ENCODE results near the gene DLST. TPM values are rescaled to one million over a fixed set of nuclear protein-coding genes. Genes with fewer than 3 reads are reported as not detected.

The DLST gene
- total RNA-seq, 1 donor from 2014 or later, result 55.4 TPM

DNA sequence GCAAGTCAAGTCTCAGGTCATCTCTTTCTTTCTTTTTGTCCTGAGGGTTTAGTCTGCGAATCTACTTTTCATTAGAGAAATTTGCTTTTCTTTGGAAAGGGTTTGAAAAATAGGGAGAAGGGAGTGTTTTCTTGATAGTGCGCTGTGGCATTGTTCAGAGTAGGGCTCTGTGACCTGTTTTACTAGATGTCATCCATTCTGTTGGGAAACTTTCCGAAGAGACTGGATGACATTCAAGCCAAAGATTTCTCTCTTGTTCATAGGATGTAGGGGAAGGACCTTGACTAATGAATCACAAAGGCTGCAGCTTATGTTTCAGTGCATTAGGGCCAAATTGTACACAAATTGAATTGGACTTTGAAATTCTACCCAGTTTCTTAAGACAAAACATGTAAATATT, 14.7 kb downstream of the DLST start:
- DNase-seq (ENCODE audit: low spot score), result no peak

DNA sequence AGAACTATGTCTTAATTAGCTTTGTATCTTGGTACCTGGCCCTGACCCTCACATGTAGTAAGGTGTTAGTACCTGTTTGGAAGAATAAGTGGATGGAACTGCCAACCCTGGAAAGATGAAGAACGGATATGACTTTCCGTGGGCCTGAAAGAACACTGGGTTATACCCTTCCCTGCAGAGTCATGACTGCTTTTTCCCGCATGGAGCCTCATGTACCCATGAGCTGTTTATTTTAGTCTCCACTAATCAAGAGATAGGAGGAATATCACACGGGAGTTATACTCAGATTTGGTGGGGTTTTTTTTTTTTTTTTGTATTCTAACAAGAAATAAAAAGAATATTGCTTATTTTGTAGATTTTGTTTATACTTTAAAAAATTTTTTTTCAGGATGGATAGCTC, 15.9 kb downstream of the DLST start:
- no peak for DNase-seq (ENCODE audit: low spot score)

GRCh38 chr14:74898083-74898482, 16.4 kb downstream of the DLST start:
- DNase-seq (ENCODE audit: low spot score), result no peak

GRCh38 chr14:74898694-74899093, 17.0 kb downstream of the DLST start:
- DNase-seq (ENCODE audit: low spot score), result no peak

DNA sequence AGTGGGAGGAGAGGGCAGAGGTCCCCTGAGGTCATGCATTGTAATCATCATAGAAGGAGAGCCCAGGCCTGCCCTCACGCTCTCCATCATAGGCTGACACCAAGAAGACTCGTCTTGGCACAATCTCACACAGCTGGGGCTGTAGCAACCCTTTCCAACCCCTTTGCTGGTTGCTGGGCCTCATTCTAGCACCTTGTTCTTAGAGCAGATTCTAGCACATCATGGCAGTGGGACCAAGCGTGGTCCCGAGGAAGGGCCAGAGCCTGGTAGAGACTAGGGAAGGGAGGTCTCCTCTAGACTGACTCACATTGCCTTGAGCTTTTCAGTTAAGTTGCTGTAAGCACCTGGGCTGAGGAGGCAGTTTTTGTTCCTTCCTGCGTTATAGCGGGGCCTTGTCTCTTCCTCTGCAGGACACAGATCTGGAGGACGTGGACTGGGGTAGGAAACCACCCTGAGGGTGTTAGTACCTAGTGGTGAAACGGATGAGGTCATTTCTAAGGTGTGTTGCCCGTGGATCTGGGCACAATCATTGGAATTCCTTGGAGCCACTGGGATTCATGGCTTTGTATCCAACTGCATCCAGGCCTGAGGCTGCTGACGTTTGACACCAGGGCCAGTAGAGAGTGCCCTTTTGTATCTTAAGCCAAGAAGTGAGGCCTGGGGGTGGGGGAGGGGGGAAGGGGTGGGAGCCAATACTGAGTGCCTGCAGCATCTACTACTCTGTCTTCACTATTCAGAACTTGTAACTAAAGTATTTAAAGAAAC, 21.4 kb downstream of the DLST start:
- no peak for DNase-seq (ENCODE audit: low spot score)

DNA sequence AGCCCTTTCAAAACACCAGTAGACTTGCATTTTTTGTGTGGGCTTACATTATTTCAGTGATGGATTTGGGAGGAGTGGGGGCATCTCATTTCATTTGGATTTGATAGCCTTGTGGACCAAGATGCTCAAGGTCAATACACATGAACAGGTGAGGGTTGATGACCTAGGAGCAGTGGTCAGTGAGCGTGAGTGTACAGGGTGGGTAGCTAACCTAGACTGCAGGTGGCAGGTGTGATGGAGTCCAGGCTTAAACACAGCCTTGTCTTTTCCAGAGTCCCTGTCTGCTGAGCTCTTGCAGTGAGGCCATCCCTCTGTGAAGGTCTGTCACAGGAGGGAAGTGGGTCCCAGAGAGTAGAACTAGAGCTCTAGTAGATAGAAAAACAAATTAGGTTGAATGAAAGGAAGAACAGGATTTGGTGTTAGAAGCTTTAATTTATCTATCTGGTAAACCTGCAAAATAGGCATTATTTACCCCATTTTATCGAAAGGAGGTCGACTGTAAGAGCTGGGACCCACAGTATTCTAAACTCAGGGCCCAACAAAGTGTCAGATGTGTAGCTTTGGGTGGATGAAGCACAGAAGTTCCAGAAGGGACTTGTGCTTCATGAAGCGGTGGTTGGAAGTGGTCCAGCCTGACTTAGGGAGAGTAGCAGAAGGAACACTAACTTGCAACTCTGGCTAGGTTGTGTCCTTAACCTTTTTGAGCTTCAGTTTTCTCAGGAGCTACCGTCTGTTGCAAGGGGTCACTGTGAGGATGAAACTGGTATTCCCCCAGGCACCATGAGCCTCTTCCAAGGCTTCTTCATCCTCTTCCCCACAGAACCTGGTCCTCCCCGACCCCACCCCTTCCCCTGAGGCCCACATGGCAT, 23.2 kb downstream of the DLST start:
- no peak for DNase-seq (ENCODE audit: low spot score)

- DNase-seq (ENCODE audit: low spot score), result peak; percentile 61
These were observed 24.0 kb downstream of the DLST start for GRCh38 chr14:74905595-74906142.

DNA sequence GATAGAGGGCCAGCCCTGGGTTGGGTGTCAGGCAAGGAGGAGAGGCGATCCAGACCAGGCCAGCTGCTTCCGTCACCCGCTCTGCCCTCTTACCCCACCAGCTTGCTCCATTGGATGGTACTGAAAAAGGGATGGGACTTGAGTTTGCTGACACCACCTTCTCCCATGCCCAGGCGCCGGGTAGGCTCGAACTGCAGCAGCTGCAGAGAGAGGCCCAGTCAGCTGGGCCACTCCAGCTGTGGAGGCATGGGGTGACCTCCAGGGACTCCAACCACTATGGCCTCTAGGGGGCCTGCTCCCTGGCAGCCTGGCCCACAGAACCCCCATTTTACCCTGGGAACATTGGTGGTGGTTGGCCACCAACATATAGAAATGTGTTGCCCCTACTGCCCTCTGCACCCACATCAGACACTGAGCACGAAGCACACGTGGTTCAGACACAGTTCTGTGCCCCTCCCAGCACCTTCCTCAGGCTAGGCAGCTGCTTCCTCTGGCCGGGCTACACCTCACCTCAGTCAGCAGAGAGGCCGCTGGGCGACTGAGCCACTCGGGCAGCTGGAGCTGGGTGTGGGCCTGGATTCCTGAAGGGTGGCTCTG, 25.3 kb downstream of the DLST start:
- DNase-seq (ENCODE audit: low spot score), result no peak

DNA sequence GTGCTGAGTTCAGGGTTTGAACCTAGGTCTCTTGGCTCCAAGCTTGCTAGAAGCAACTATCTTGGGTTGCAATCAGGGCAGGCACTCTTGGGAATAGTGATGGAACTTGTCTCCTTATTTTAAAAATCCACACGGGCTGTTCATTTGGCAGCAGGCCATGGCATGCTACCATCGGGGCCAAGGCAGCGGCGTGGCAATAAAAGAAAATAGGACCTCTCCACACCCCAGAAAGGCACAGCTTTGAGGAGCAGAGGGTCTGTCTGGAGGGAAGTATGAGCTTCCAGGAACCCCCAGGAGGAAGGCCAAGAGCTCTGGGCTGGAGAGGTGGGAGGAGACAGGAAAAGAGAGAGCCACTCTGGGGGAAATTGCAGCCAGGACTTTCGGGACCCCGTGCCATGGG, 26.0 kb downstream of the DLST start:
- DNase-seq (ENCODE audit: low spot score), result no peak

- no peak for DNase-seq (ENCODE audit: low spot score)
These were observed 27.2 kb downstream of the DLST start for GRCh38 chr14:74908861-74909341.

- DNase-seq (ENCODE audit: low spot score), result no peak
These were observed 27.8 kb downstream of the DLST start for GRCh38 chr14:74909501-74909900.

DNA sequence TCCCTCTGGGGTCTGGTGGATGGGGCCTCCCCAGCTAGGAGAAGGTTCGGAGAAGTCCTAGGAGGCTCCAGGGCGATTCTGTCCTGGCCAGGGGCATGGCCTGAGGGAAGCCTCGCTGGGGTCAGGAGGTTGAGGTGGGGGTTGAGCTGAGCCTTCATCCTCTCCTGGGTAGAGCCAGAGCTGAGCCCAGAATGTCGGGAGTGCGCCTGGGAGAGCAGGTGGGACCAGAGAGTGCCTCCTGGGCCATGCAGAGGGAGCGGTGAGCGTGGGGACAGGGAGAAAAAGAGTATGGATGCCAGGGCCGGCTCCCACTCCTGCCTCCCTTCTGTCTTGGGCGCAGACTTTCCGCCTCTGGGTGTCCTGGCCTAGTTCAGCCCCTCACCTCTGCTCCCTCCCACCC, 28.2 kb downstream of the DLST start:
- no peak for DNase-seq (ENCODE audit: low spot score)

DNA sequence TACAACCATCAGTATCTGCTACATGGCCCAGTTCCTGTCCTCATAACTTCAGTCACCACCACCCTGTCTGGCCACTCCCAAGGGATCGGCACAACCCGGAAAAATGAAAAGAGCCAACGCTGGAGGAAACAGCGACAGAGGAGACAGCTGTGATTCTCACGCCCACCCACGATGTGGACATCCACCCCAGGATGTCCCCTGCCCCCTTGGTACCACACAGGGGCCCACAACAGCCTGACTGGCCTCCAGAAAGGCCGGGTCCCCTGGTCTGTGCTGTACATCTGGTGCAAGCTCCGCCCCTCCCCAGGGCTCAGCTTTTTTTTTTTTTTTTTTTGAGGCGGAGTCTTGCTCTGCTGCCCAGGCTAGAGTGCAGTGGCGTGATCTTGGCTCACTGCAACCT, 28.8 kb downstream of the DLST start:
- DNase-seq (ENCODE audit: low spot score), result no peak

DNA sequence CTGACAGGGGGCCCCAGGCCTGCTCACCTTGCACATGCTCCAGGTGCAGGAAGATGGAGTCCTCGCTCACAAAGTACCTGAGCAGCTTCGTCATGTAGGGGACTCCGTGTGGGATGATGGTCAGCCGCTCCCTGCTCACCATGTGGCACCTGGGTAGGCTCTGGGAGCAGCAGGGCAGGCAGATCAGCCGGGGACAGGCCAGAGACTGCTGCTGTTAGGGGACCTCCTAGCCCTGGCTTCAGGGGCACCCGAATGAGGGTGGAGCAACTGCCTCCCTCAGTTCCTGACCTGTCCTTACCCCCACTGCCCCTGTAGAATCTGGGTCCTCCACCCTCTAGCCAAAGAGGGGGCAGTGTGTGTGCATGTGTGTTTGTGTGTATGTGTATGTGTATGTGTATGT, 29.5 kb downstream of the DLST start:
- DNase-seq (ENCODE audit: low spot score), result no peak

- DNase-seq (ENCODE audit: low spot score), result no peak
These were observed 30.0 kb downstream of the DLST start for GRCh38 chr14:74911704-74912103.

GRCh38 chr14:74912111-74912510, 30.4 kb downstream of the DLST start:
- DNase-seq (ENCODE audit: low spot score), result no peak

- DNase-seq (ENCODE audit: low spot score), result no peak
These were observed 31.1 kb downstream of the DLST start for GRCh38 chr14:74912801-74913200.

- no peak for DNase-seq (ENCODE audit: low spot score)
These were observed 31.7 kb downstream of the DLST start for GRCh38 chr14:74913393-74913910.

DNA sequence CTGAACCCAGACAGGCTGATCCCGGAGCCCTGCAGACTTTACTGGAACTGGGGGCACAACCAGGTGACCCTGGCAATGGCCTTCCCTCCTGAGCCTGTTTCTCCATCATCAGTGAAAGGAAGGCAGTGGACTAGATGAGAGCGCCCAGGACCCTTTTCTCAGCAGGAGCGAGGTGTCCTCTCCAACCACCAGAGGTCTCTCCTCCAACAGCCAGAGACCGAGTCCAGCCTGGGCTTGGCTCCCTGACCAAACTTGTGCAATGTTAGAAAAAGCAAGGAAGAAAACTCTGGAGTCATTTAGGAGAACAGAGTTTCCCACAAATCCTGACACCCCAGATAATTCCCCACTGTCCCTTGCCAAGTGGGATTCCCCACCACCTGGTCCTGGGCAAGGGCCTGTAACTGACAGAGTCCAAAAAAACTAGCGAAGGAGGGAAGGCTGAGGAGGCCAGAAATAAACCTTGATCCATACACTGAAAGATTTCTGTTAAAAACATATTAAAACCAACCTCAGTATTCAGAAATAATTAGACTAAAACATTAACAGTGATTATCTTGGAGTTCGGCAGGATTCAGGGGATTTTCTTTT, 32.4 kb downstream of the DLST start:
- DNase-seq (ENCODE audit: low spot score), result peak; percentile 84

GRCh38 chr14:74915426-74915825, 33.7 kb downstream of the DLST start:
- no peak for DNase-seq (ENCODE audit: low spot score)

DNA sequence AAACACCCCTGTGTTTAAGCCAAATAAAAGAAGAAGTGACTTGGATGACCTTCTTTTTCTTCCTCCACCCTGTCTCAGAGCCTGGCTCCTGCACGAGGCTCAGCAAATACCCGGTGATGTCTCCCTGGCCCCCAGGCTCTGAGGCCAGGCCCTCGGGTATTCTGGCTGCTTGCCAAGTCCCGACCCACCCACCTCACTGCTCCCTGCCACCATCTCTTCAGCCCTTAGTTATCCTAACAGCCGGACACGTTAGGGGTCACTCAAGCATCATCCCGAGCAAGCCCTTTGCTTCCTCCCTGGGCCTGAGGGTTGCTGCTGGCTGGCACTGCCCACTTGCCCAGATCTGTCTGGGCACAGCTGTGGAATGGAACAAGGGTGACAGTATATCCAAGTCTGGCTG, 34.1 kb downstream of the DLST start:
- no peak for DNase-seq (ENCODE audit: low spot score)

- DNase-seq (ENCODE audit: low spot score), result no peak
These were observed 35.4 kb downstream of the DLST start for GRCh38 chr14:74917178-74917543.

All from umbilical cord (tissue), 2 donors.